GM12878 (cell line): ENCODE results near the gene CTCFL. TPM values are rescaled to one million over a fixed set of nuclear protein-coding genes. Genes with fewer than 3 reads are reported as not detected.

Experiments
- BHLHE40 ChIP-seq, 2 experiments: fragments of 450-650 bp in 1 of 2; IDR thresholded peaks; 2 replicates each; pipeline ENCODE4 v1.6.1; 2011 to 2017; ENCODE audit warnings: low read depth in 2 of 2, borderline replicate concordance in 1 of 2, improper control_type of control experiment in 1 of 2, low read length in 1 of 2, mild to moderate bottlenecking in 1 of 2
- BRCA1 ChIP-seq: IDR thresholded peaks from 2 replicates; pipeline ENCODE4 v1.6.1; 2011; ENCODE audit warnings: low read depth, low read length, improper control_type of control experiment
- CBX3 ChIP-seq: fragments of 200-600 bp; sonication (generic); IDR thresholded peaks from 2 replicates; pipeline ENCODE4 v1.6.1; 2016; ENCODE audit warnings: low read depth, borderline replicate concordance
- CBX5 ChIP-seq: sonication (generic); IDR thresholded peaks from 2 replicates; pipeline ENCODE4 v1.6.1; 2016; ENCODE audit warnings: low read depth, moderate library complexity, mild to moderate bottlenecking, inconsistent platforms
- CHD1 ChIP-seq: IDR thresholded peaks from 2 replicates; pipeline ENCODE4 v1.6.1; 2012; ENCODE audit warnings: low read depth, low read length, improper control_type of control experiment
- CHD4 ChIP-seq: fragments of 200-600 bp; sonication (generic); IDR thresholded peaks from 2 replicates; pipeline ENCODE4 v1.6.1; 2016; ENCODE audit warnings: mild to moderate bottlenecking
- GABPA ChIP-seq: IDR thresholded peaks from 2 replicates; pipeline ENCODE4 v1.6.1; 2014; ENCODE audit warnings: antibody characterized with exemption, low read depth, mild to moderate bottlenecking, inconsistent platforms
- MYC ChIP-seq: IDR thresholded peaks from 2 replicates; pipeline ENCODE4 v1.6.1; 2011; ENCODE audit warnings: mild to moderate bottlenecking, low read length, moderate library complexity, inconsistent platforms; ENCODE audit not compliant: insufficient read depth, insufficient replicate concordance, insufficient read length, severe bottlenecking
- PAX5 ChIP-seq: IDR thresholded peaks from 2 replicates; pipeline ENCODE4 v1.6.1; 2011; ENCODE audit warnings: low read depth, low read length, borderline replicate concordance
- RAD21 ChIP-seq: IDR thresholded peaks from 2 replicates; pipeline ENCODE4 v1.6.1; 2011; ENCODE audit warnings: mild to moderate bottlenecking, low read depth, low read length, moderate library complexity; ENCODE audit not compliant: insufficient read depth
- ZSCAN29 ChIP-seq: fragments of 450-650 bp; IDR thresholded peaks from 2 replicates; pipeline ENCODE4 v1.6.1; 2017; ENCODE audit warnings: mild to moderate bottlenecking, moderate library complexity
- polyA plus RNA-seq, 11 experiments: library from polyadenylated mRNA; depleted of rRNA in 4 of 11; unstranded in 6 of 11; stranded (reverse) in 5 of 11; fragments of >200 nt; fragmentation: Nextera tagmentation in 4 of 11; fragmentation: Illumina TruSeq in 1 of 11; extraction: Ambion mirVana in 4 of 11; extraction: Trizol in 1 of 11; gene quantifications; 1 replicate in 1 of 11; 2 replicates in 10 of 11; pipeline versions ENCODE4 v1.2.1 to v1.2.3, GENCODE V29; 2011 to 2016; ENCODE audit warnings: inconsistent platforms in 2 of 11, missing spikeins in 2 of 11, low read depth in 1 of 11
- total RNA-seq, 4 experiments: library from RNA; depleted of rRNA in 3 of 4; stranded (reverse); fragments of >200 nt in 3 of 4; fragmentation: Illumina TruSeq in 1 of 4; extraction: Trizol in 1 of 4; gene quantifications; 2 replicates each; pipeline versions ENCODE4 v1.2.1 to v1.2.3, GENCODE V29; 2013 to 2021
- TF ChIP-seq, protein P1 (sequence below): fragments of 450-650 bp; IDR thresholded peaks from 2 replicates; pipeline ENCODE4 v1.6.1; 2018; ENCODE audit warnings: mild to moderate bottlenecking, low read depth, moderate library complexity; ENCODE audit not compliant: partially characterized antibody
- TF ChIP-seq, protein P2 (sequence below): fragments of 450-650 bp; IDR thresholded peaks from 2 replicates; pipeline ENCODE4 v1.6.1; 2016; ENCODE audit warnings: mild to moderate bottlenecking
- TF ChIP-seq, protein P3 (sequence below): fragments of 150-350 bp; IDR thresholded peaks from 2 replicates; pipeline ENCODE4 v1.6.1; 2014; ENCODE audit warnings: mild to moderate bottlenecking, low read depth, low read length

The CTCFL gene
- total and polyA plus RNA-seq, 10 of the 15 experiments (the other 5 are each of a cell fraction or from before 2014, with no cell fraction given) = 0.06 to 0.20 (median 0.11) TPM; not detected in 4

DNA sequence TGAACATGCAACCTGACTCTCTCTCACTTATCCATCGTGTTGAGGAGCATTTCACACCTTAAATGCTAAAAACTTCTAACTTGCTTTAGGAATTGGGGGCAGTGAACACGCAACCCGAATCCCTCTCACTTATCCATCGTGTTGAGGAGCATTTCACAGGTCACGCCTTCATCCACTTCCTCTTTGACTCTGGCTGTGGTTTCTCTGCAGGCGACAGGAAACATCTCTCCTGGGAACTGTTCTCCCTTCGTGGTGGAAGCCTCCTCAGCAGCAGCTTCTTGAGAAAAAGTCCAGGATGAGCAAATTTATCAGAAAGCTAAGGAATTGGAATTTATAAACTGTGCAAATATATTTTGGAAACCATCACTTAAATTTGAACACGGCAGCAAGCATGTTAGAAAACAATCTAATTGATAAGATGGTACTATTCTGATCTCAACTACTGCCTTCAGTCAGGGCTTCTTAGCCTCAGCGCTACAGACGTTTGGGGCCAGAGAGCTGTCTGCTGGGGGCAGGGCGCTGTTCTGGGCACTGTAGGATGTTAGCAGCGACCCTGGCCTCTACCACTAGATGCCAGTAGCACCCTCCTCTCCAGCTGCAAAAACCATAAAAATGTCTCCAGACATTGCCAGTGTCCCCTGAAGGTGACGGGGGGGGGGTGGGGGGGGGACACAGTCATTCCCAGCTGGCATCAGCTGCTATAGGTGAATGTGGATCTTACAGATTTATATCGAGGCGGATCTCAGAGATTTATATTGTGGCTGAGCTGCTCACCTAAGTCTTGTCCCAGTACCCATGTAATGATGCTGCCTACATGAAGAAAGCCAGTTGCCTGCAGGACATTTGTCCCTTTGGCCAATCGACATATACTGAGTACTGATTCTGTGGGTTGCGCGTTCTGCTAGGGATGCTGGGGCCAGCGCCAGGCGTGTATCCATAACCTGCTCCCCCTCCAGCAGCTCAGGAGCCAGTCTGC is 26.2 kb downstream of the CTCFL start (continued):
- TF ChIP-seq CHD4 (no peak), MYC (no peak), GABPA (no peak), CHD1 (no peak), BRCA1 (no peak), PAX5 (no peak), BHLHE40 (IDR thresholded peaks at IDR 0.05; ENCODE audit: borderline replicate concordance in 1 of 2, low read depth in 2 of 2, low read length in 1 of 2) (no peak), CBX3 (no peak), CBX5 (no peak), ZSCAN29 (no peak), RAD21 (peak; percentile 60)
- TF ChIP-seq, protein P1, sequence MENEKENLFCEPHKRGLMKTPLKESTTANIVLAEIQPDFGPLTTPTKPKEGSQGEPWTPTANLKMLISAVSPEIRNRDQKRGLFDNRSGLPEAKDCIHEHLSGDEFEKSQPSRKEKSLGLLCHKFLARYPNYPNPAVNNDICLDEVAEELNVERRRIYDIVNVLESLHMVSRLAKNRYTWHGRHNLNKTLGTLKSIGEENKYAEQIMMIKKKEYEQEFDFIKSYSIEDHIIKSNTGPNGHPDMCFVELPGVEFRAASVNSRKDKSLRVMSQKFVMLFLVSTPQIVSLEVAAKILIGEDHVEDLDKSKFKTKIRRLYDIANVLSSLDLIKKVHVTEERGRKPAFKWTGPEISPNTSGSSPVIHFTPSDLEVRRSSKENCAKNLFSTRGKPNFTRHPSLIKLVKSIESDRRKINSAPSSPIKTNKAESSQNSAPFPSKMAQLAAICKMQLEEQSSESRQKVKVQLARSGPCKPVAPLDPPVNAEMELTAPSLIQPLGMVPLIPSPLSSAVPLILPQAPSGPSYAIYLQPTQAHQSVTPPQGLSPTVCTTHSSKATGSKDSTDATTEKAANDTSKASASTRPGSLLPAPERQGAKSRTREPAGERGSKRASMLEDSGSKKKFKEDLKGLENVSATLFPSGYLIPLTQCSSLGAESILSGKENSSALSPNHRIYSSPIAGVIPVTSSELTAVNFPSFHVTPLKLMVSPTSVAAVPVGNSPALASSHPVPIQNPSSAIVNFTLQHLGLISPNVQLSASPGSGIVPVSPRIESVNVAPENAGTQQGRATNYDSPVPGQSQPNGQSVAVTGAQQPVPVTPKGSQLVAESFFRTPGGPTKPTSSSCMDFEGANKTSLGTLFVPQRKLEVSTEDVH = no peak
- TF ChIP-seq, protein P2, sequence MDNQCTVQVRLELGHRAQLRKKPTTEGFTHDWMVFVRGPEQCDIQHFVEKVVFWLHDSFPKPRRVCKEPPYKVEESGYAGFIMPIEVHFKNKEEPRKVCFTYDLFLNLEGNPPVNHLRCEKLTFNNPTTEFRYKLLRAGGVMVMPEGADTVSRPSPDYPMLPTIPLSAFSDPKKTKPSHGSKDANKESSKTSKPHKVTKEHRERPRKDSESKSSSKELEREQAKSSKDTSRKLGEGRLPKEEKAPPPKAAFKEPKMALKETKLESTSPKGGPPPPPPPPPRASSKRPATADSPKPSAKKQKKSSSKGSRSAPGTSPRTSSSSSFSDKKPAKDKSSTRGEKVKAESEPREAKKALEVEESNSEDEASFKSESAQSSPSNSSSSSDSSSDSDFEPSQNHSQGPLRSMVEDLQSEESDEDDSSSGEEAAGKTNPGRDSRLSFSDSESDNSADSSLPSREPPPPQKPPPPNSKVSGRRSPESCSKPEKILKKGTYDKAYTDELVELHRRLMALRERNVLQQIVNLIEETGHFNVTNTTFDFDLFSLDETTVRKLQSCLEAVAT = no peak
- TF ChIP-seq, protein P3, sequence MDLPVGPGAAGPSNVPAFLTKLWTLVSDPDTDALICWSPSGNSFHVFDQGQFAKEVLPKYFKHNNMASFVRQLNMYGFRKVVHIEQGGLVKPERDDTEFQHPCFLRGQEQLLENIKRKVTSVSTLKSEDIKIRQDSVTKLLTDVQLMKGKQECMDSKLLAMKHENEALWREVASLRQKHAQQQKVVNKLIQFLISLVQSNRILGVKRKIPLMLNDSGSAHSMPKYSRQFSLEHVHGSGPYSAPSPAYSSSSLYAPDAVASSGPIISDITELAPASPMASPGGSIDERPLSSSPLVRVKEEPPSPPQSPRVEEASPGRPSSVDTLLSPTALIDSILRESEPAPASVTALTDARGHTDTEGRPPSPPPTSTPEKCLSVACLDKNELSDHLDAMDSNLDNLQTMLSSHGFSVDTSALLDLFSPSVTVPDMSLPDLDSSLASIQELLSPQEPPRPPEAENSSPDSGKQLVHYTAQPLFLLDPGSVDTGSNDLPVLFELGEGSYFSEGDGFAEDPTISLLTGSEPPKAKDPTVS = no peak
